EH (cell line): ENCODE results near the gene RHCG.

ENCODE experiments used
- DNase-seq: peaks from one replicate; pipeline ENCODE4 v3.0.0-alpha.2; 2015; ENCODE audit warnings: low read depth

The RHCG gene

GRCh38 chr15:89444241-89445225 is 51.9 kb downstream of the RHCG start:
- DNase-seq = no peak

- no peak for DNase-seq
Observed at GRCh38 chr15:89443581-89443980, 52.8 kb downstream of the RHCG start.

DNA sequence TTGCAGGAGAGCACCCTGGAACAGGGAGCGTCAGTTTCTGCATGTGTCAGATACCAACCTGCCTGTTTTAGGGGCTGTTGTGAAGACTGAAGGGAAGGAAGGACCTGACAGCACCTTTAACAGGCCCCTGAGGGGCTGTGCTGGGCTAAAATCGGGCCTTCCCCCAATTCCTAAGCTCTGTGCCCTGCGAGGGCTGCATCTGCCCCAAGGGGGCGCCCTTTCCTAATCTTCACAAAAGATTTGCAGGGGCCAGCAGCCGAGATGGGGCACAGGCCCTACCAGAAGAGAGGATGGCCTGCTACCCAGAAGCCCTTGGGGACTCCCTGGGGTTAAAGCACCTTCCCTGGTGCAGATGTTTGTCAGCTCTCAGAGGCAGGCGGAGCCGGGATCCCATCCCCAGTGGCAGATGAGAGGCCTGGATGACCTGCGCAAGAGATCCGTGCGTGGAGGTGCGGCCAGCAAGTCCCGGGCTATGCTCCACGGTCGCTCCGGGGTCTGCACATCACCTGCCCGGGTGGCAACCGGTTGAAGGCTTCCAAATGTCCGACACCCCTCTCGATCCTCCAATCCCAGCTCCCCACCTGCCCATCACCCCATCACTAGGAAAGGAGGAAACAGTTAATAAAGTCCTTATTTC is 53.6 kb downstream of the RHCG start:
- peak; percentile 52 for DNase-seq

DNA sequence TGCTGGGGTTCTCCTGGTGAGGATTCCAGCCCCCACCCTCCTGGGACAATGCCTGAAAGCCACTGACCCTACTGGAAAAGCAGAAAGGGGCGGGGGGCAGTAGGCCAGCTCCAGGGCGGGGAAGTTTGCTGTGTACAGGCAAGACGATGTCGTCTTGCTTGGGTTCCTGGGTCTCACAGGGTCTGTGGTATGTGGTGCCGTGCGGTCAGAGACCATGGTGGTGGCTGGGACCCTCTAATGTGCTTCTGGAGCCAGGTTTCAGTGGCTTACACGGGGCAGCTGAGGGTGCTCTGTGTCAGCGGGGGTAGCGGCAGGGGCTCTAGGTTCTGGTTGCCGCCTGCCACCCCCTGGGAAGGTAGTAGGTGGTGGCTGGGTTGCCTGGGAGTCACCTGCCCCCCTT is 54.2 kb downstream of the RHCG start:
- no peak for DNase-seq

DNA sequence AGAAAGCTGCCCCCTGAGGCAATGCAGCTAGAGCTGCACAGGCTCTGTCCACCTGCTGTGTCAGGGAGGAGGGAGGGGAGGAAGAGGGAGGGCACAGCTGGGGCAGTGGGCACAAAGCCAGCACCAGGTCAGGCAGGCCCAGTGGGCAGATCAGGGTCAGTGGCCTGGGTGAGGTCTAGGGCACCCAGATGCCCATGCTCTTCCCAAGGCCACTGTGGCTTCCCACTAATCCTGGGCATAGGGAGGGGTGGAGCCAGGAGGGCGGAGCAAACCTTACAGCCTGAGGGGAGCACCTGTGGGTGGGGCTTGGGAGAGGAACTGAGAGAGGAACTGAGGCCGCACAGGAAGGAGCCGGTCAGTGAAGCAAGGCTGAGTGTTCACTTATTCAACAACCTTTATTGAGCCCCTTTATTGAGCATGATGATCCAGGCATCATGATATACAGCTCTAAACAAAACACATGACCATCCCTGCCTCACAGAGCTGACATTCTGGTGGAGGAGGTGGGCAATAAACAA is 55.0 kb downstream of the RHCG start:
- no peak for DNase-seq

DNA sequence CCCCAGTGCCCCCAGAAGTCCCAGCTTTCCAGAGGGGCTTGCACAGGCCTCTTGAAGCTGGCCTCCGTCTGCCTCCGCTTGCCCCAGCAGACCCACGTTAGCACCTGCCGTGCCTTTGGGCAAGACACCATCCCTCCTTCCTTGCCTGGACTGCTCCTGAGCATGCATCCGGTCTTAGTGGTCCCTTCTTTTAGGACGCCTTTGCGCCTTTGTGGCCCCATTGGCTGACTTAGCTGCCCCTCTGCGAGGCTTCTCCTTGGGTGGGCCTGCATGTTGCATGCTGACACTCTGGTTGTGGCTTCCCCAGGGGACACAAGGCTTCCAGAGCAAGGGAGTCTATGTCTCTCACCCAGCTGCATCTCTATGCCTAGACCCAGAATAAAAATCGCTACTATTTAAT is 56.6 kb downstream of the RHCG start:
- no peak for DNase-seq

DNA sequence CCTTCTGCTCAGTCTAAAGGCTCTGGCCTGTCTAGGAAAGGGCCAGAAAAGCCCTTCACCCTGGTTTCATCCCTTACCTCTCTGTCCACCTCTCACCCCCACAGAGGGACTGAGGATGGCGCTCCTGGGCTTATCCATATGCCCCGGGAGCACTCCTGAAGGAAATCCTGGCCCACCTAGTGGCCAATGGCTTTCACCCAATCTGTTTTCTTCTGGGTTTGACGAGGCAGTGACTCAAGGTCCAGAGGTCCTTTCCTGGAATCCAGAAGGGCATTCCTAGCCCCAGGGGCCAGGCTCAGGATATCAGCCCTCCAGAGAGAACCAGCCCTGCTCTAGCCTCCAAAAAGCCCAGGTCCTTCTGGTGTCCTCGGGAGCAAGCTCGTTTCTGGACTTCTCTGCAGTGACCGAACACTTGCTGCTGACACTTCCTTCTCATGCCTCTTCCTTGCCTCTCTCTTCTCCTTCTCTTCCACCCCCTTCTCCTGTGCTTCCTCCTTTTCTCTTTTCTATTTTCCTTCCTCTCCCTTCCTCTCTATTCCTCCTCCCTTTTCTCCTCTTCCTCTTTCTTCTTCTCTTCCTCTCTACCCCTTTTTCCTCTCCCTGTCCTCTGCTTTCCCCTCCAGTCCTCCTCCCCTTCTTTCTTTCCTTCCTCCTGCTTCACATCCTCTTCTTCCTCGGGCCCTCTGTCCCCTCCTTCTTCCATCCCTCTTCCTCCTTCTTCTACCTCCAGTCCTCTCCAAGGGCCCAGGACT is 59.6 kb downstream of the RHCG start:
- DNase-seq = peak; percentile 12

DNA sequence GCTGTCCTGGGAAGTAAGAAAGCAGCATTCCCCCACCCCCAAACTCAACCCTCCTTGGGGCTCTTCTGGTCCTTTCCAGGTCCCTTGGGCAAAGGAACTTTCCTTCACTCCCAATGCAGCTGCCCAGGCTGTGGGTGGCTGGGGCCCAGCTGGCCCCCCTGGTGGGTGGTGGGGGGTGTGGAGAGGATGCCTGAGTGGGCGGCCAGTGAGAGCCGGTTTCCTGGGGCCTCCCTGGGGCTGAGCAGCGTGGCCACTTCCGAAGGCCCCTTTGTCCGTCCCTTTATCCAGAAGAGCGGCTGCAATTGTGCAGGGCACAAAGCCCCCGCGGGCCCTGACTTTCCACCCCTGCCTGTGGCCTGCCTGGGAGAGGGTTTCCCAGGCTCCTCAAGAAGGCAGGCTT is 61.0 kb downstream of the RHCG start:
- DNase-seq = no peak

DNA sequence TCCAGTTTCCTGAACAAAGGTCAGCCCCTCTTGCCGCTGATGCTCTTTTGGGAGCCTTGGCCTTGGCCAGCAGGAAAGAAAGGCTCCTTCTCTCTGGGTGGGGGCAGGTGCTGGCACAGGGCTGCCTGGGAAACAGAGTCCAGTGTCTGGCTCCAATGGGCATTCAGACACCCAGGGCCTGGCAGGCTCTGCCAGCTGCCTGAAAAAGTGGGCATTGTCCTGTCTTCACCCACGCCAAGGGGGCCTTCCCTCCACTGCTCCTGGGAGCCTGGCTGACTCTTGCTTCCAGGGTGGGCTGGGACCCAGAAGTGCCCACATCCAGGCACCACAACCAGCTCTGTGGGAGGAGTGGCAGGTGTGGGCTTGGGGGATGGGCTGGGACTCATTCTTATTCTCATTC is 62.7 kb downstream of the RHCG start:
- DNase-seq = no peak

- peak; percentile 73 for DNase-seq
Observed at GRCh38 chr15:89430530-89431341, 65.6 kb downstream of the RHCG start.

- DNase-seq = no peak
Observed at GRCh38 chr15:89429986-89430385, 66.4 kb downstream of the RHCG start.

DNA sequence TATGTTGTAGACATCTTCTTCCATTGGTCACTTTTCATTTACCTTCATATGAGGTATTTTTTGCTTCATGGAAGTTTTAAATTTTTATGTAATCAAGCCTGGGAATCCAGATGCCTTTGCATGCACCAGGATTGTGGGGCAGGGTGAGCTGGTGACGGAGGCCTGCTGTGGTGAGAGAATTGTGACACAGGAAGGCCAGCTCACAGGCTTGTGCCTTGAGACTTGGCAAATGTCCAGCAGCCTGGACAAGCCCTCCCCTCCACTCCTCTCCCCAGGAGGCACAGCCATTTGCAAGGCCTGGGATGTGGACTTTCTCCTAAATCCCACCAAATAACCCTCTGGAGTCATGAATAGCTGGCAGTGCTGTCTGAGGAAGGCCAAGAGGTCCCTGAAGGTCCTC is 67.4 kb downstream of the RHCG start:
- DNase-seq = peak; percentile 40

- no peak for DNase-seq
Observed at GRCh38 chr15:89428246-89428645, 68.1 kb downstream of the RHCG start.

DNA sequence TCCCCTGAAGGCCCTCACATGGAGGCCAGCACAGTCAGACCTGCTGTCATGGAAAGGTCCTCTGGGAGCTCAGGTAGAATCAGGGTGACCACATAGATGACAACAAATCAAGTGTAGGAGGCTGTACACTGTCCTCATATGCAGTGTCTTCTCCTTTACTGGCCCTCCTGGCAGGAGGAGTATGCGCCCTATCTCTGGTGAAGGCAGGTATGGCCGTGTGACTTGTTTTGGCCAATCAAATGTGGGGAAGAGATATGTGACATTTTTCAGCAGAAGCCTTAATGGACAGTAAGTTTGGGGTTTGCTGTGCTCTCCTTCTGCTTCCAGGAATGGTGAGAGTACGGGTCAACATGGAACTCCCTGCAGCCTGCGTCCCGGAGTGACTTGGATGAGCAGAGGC is 69.9 kb downstream of the RHCG start:
- DNase-seq = no peak

- no peak for DNase-seq
Observed at GRCh38 chr15:89423981-89424380, 72.4 kb downstream of the RHCG start.
